ENCODE data around the gene PLA2G1B.

The PLA2G1B gene

GRCh38 chr12:120369603-120370342 is 42.2 kb upstream of the PLA2G1B start:
- POLR2A ChIA-PET, result no interaction called here
- no peak overlapping the region for H3K4me3 ChIP-seq (ENCODE audit: low read depth, low read length)
- no peak for TF ChIP-seq CTCF (IDR thresholded peaks at IDR 0.05; ENCODE audit: insufficient read depth, low read length, missing control alignments)
- no peak for DNase-seq (ENCODE audit: low read depth, low spot score)
- CTCF ChIA-PET, result interaction anchor here (0.9 to 1.7 kb wide), 2 partner anchors 14 to 100 kb away, joined by 3 to 4 read pairs; no protein-coding TSS in a partner anchor

- CTCF ChIA-PET, result interaction anchor here (1.0 to 5.2 kb wide), 3 partner anchors 10 to 62 kb away, joined by 4 to 30 read pairs (median 4); no protein-coding TSS in a partner anchor
- no peak within 1 kb of the TSS; the same call in none of the 2 replicates for H3K4me3 ChIP-seq (ENCODE audit: low read depth, low read length)
- DNase-seq (ENCODE audit: low read depth, low spot score), result no peak
- POLR2A ChIA-PET, result no interaction called here
- TF ChIP-seq CTCF (IDR thresholded peaks at IDR 0.05; ENCODE audit: insufficient read depth, low read length, missing control alignments), result no peak
Measured at GRCh38 chr12:120368789-120369602, 41.4 kb upstream of the PLA2G1B start, which contains the start of gene MSI1. Gene MSI1, minus strand, starts transcription at chr12:120369164. Its CDS starts 73 bp downstream, at chr12:120369091.

GRCh38 chr12:120367924-120368788 is 40.6 kb upstream of the PLA2G1B start:
- DNase-seq (ENCODE audit: low read depth, low spot score), result no peak
- no peak overlapping the region; the same call in none of the 2 replicates for H3K4me3 ChIP-seq (ENCODE audit: low read depth, low read length)
- TF ChIP-seq CTCF (IDR thresholded peaks at IDR 0.05; ENCODE audit: insufficient read depth, low read length, missing control alignments), result no peak
- POLR2A ChIA-PET, result interaction anchor here (0.6 kb wide), 1 partner anchor 17 kb away, joined by 8 read pairs; no protein-coding TSS in a partner anchor
- CTCF ChIA-PET, result interaction anchor here (1.0 to 5.2 kb wide), 5 partner anchors 9 to 62 kb away, joined by 4 to 30 read pairs (median 11); no protein-coding TSS in a partner anchor

- CTCF ChIA-PET, result interaction anchor here (0.8 to 5.2 kb wide), 6 partner anchors 9 to 73 kb away, joined by 3 to 30 read pairs (median 8); no protein-coding TSS in a partner anchor
- POLR2A ChIA-PET, result interaction anchor here (0.6 to 0.8 kb wide), 3 partner anchors 16 to 939 kb away, joined by 3 to 8 read pairs (median 3); no protein-coding TSS in a partner anchor
- TF ChIP-seq CTCF (IDR thresholded peaks at IDR 0.05; ENCODE audit: insufficient read depth, low read length, missing control alignments), result peak; percentile 19
- DNase-seq (ENCODE audit: low read depth, low spot score), result no peak
- no peak overlapping the region for H3K4me3 ChIP-seq (ENCODE audit: low read depth, low read length)
Measured at GRCh38 chr12:120367233-120367923, 39.8 kb upstream of the PLA2G1B start.

- no peak for DNase-seq (ENCODE audit: low read depth, low spot score)
- POLR2A ChIA-PET, result interaction anchor here (0.6 to 0.8 kb wide), 2 partner anchors 63 to 940 kb away, joined by 3 read pairs; no protein-coding TSS in a partner anchor
- H3K4me3 ChIP-seq (ENCODE audit: low read depth, low read length), result no peak overlapping the region
- TF ChIP-seq CTCF (IDR thresholded peaks at IDR 0.05; ENCODE audit: insufficient read depth, low read length, missing control alignments), result no peak
- CTCF ChIA-PET, result interaction anchor here (0.8 to 5.2 kb wide), 6 partner anchors 8 to 73 kb away, joined by 3 to 30 read pairs (median 8); no protein-coding TSS in a partner anchor
Measured at GRCh38 chr12:120366845-120367232, 39.3 kb upstream of the PLA2G1B start.
